Trophoblast cell (in vitro differentiated cells and primary cell): ENCODE results near the gene CNOT3.
A peak's percentile ranks its signal among the peaks of the same experiment; 100 is the strongest.

Experiments
- DNase-seq, 2 donors: peaks; one replicate each; pipeline ENCODE4 v3.0.0-alpha.2; 2016
- H2AFZ ChIP-seq: 2 replicates; pipeline ENCODE4 v1.6.1; 2013; ENCODE audit warnings: low read length, moderate library complexity, mild to moderate bottlenecking; ENCODE audit not compliant: insufficient read depth, poor library complexity
- H2AK5ac ChIP-seq: 2 replicates; pipeline ENCODE4 v1.6.1; 2013; ENCODE audit warnings: mild to moderate bottlenecking, low read length
- H2BK120ac ChIP-seq: 2 replicates; pipeline ENCODE4 v1.6.1; 2013; ENCODE audit warnings: low read length, mild to moderate bottlenecking, moderate library complexity; ENCODE audit not compliant: insufficient read depth, poor library complexity
- H2BK12ac ChIP-seq: 2 replicates; pipeline ENCODE4 v1.6.1; 2013; ENCODE audit warnings: mild to moderate bottlenecking, low read length, moderate library complexity
- H2BK5ac ChIP-seq: 2 replicates; pipeline ENCODE4 v1.6.1; 2013; ENCODE audit warnings: low read length, low read depth, moderate library complexity, mild to moderate bottlenecking; ENCODE audit not compliant: poor library complexity
- H3K14ac ChIP-seq: 2 replicates; pipeline ENCODE4 v1.6.1; 2013; ENCODE audit warnings: mild to moderate bottlenecking, low read length
- H3K18ac ChIP-seq: 2 replicates; pipeline ENCODE4 v1.6.1; 2013; ENCODE audit warnings: mild to moderate bottlenecking, low read length
- H3K23ac ChIP-seq: 2 replicates; pipeline ENCODE4 v1.6.1; 2013; ENCODE audit warnings: low read length
- H3K27ac ChIP-seq: 2 replicates; pipeline ENCODE4 v1.5.1; 2013; ENCODE audit warnings: low read depth, mild to moderate bottlenecking, inconsistent platforms, low read length, moderate library complexity
- H3K27me3 ChIP-seq: 2 replicates; pipeline ENCODE4 v1.6.1; 2013; ENCODE audit warnings: inconsistent platforms, mild to moderate bottlenecking, low read length, moderate library complexity; ENCODE audit not compliant: insufficient read depth
- H3K36me3 ChIP-seq, 2 experiments: 1 replicate in 1 of 2; 2 replicates in 1 of 2; pipeline ENCODE4 v1.6.1; 2013; ENCODE audit warnings: low read length in 2 of 2, mild to moderate bottlenecking in 2 of 2, moderate library complexity in 1 of 2; ENCODE audit not compliant: insufficient read depth in 2 of 2, control insufficient read depth in 1 of 2
- H3K4ac ChIP-seq: 2 replicates; pipeline ENCODE4 v1.6.1; 2013; ENCODE audit warnings: low read depth, mild to moderate bottlenecking, low read length, moderate library complexity
- H3K4me1 ChIP-seq, 2 experiments: 1 replicate in 1 of 2; 2 replicates in 1 of 2; pipeline ENCODE4 v1.6.1; 2013; ENCODE audit warnings: low read length in 2 of 2, mild to moderate bottlenecking in 2 of 2, moderate library complexity in 1 of 2; ENCODE audit not compliant: insufficient read depth in 2 of 2, control insufficient read depth in 1 of 2
- H3K4me2 ChIP-seq: 2 replicates; pipeline ENCODE4 v1.6.1; 2013; ENCODE audit warnings: inconsistent platforms, mild to moderate bottlenecking, low read length, moderate library complexity
- H3K4me3 ChIP-seq: 2 replicates; pipeline ENCODE4 v1.5.1; 2013; ENCODE audit warnings: mild to moderate bottlenecking, low read depth, low read length, inconsistent platforms
- H3K79me1 ChIP-seq: one replicate; pipeline ENCODE4 v1.6.1; 2013; ENCODE audit warnings: low read length
- H3K79me2 ChIP-seq: 2 replicates; pipeline ENCODE4 v1.6.1; 2013; ENCODE audit warnings: low read length, mild to moderate bottlenecking; ENCODE audit not compliant: control insufficient read depth, insufficient read depth, poor library complexity
- H3K9ac ChIP-seq: 2 replicates; pipeline ENCODE4 v1.6.1; 2013; ENCODE audit warnings: mild to moderate bottlenecking, low read length
- H3K9me3 ChIP-seq: 2 replicates; pipeline ENCODE4 v1.6.1; 2013; ENCODE audit warnings: low read depth, mild to moderate bottlenecking, control low read depth, inconsistent platforms, low read length; ENCODE audit not compliant: insufficient read depth
- H4K12ac ChIP-seq: 2 replicates; pipeline ENCODE4 v1.6.1; 2013; ENCODE audit warnings: low read depth, mild to moderate bottlenecking, low read length, moderate library complexity
- H4K8ac ChIP-seq: 2 replicates; pipeline ENCODE4 v1.6.1; 2013; ENCODE audit warnings: low read depth, mild to moderate bottlenecking, low read length, moderate library complexity
- H4K91ac ChIP-seq: one replicate; pipeline ENCODE4 v1.6.1; 2013; ENCODE audit warnings: low read depth, mild to moderate bottlenecking, low read length, moderate library complexity
- WGBS: extraction: QIAGEN DNeasy Blood & Tissue Kit; methylation state at CpG from one replicate; pipeline ENCODE4 v1.1.7; 2013; ENCODE audit warnings: missing lambda C conversion rate; ENCODE audit not compliant: insufficient read length, insufficient coverage; ENCODE audit errors: extremely low coverage; 5-methylcytosine and 5-hydroxymethylcytosine counted together

CNOT3 gene

DNA sequence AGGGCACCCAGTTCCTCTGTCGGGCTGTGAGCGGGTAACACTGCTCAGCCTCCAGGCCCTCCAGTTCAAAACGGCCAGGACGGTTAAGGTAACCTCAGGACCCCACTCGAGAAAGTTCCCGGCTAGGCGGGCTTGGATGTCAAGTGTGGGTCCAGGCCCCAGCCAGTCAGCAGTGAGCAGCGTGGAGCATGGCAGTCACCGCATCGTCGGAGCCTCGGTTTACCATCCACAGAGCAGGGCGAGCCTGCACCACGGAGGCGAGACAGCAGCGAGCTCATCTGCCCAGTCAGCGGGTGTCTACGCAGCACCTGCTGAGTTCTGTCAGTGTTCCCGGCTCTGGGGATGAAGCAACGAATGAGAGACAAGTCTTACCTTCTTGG, 8.0 kb upstream of the CNOT3 start:
- Histone ChIP-seq H3K4ac (no peak overlapping the region), H3K9me3 (peaks cover 3% of the 10 kb centered on the region), H3K36me3 (peaks cover 67 to 68% of the 10 kb centered on the region in 2 experiments), H2AFZ (no peak overlapping the region), H3K14ac (no peak overlapping the region), H3K18ac (no peak overlapping the region), H4K8ac (no peak overlapping the region), H2BK5ac (no peak overlapping the region), H4K12ac (no peak overlapping the region), H3K27ac (no peak overlapping the region), H3K23ac (no peak overlapping the region), H2BK12ac (no peak overlapping the region), H3K4me1 (no peaks in the 10 kb centered on the region), H2BK120ac (no peak overlapping the region), H2AK5ac (no peak overlapping the region), H3K79me1 (no peaks in the 10 kb centered on the region), H3K79me2 (no peaks in the 10 kb centered on the region), H3K4me3 (no peak overlapping the region), H3K4me2 (no peak overlapping the region), H4K91ac (no peak overlapping the region), H3K27me3 (no peaks in the 10 kb centered on the region), H3K9ac (no peak overlapping the region)
- no CpG with 5 or more reads among the region's 20 CpGs for WGBS
- DNase-seq: no peak

DNA sequence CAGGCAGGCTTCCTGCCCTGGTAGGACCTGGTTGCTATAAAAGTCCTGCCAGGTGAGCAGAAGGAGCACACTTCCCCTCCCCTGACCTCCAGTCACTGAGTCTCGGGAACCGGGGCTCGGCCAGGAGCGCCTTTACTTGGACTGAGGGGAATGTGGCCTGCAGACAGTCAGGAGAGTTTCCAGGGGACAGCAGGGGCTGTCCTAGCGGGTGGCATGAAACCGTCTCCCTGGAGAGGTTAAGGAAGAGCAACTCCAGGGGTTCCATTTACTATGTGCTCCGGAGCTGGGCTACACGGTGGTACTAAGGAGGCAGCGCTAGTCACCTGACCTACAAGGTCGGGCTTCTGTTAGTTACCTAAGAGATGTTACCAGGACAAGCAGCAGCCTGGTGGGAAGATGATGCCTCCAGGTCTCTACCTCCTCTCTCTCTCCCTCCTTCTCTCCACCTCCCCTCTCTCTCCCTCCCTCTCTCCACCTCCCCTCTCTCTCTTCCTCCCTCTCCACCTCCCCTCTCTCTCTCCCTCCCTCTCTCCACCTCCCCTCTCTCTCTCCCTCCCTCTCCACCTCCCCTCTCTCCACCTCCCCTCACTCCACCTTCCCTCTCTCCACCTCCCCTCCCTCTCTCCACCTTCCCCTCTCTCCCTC, 4.1 kb upstream of the CNOT3 start:
- WGBS: no CpG with 5 or more reads among the region's 10 CpGs
- Histone ChIP-seq H3K4me3 (peak overlapping the region; percentile 0), H3K79me2 (peaks cover 8% of the 10 kb centered on the region), H3K79me1 (peaks cover 8% of the 10 kb centered on the region), H3K23ac (no peak overlapping the region), H3K4me2 (no peak overlapping the region), H2BK5ac (no peak overlapping the region), H3K27me3 (no peaks in the 10 kb centered on the region), H3K4me1 (peaks cover 4 to 6% of the 10 kb centered on the region in 2 experiments), H2AFZ (no peak overlapping the region), H4K8ac (no peak overlapping the region), H3K4ac (no peak overlapping the region), H4K91ac (no peak overlapping the region), H4K12ac (no peak overlapping the region), H3K9ac (no peak overlapping the region), H3K27ac (no peak overlapping the region), H3K9me3 (peaks cover 3% of the 10 kb centered on the region), H2AK5ac (no peak overlapping the region), H2BK120ac (no peak overlapping the region), H3K18ac (no peak overlapping the region), H3K14ac (no peak overlapping the region), H3K36me3 (peaks cover 31 to 36% of the 10 kb centered on the region in 2 experiments), H2BK12ac (no peak overlapping the region)
- DNase-seq: no peak

DNA sequence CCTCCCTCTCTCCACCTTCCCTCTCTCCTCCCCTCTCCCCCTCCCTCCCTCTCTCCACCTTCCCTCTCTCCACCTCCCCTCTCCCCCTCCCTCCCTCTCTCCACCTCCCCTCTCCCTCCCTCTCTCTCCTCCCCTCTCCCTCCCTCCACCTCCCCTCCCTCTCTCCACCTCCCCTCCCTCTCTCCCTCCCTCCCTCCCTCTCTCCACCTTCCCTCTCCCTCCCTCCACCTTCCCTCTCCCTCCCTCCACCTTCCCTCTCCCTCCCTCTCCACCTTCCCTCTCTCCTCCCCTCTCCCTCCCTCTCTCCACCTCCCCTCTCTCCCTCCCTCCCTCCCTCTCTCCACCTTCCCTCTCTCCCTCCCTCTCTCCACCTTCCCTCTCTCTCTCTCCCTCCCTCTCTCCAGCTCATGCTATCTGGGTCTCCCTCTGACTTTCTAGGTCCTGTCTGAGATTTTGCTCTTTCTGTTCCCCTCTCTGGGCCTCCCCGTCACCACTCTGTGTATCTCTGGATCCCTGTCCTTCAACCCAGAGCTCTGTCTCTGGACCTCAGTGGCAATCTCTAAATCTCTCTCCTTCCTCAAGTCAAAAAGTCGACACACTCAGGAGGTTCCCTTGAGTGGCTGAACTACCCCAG, 3.5 kb upstream of the CNOT3 start:
- Histone ChIP-seq H3K4me3 (peak overlapping the region; percentile 0), H3K9ac (no peak overlapping the region), H3K79me2 (peaks cover 15% of the 10 kb centered on the region), H3K27me3 (no peaks in the 10 kb centered on the region), H3K79me1 (peaks cover 8% of the 10 kb centered on the region), H2BK5ac (no peak overlapping the region), H3K9me3 (peaks cover 3% of the 10 kb centered on the region), H2AFZ (no peak overlapping the region), H2AK5ac (no peak overlapping the region), H3K4ac (no peak overlapping the region), H3K36me3 (peaks cover 25 to 36% of the 10 kb centered on the region in 2 experiments), H4K91ac (no peak overlapping the region), H4K12ac (no peak overlapping the region), H2BK12ac (no peak overlapping the region), H3K4me2 (no peak overlapping the region), H3K27ac (no peak overlapping the region), H2BK120ac (no peak overlapping the region), H3K4me1 (peaks cover 10 to 11% of the 10 kb centered on the region in 2 experiments), H3K18ac (no peak overlapping the region), H3K23ac (no peak overlapping the region), H3K14ac (no peak overlapping the region), H4K8ac (no peak overlapping the region)
- DNase-seq: no peak
- no CpG with 5 or more reads among the region's 2 CpGs for WGBS

DNA sequence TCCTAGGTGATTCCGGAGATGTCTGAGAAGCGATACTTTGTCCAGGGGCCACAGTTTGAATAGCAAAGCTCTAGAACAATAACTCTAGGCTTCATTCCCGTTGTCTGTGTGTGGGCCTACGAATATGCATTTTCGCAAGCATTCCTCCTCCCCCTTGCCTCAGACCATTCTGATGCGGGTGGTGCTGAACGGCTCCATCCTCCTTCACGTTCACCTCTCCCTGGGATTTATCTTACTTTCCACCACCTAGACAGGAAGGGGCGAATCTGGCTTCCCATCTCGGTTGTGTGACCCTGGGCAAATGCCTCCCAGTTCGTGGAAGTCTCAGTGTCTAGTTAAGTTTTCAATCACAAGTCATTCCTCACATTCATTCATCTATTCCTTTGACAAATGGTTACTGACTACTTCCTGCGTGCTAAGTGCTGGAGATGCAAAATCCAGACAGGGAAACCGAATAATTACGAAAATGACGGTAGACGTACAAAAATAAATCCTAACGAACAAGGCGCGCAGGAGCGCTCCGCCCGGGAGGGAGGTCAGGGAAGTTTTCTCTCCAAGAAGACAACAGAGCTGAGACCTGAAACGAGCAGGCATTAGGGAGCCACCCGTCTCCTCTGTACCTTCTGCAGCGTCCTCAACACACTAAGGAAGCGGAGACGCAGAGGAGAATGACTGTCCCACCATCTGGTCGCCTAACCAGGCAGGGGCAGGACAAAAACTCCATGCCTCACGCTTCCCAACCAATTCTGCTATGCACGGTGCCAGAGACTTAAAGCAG, 1.3 kb upstream of the CNOT3 start:
- peak overlapping the region; percentile 2 for H4K12ac ChIP-seq
- peak overlapping the region; percentile 34 for H3K14ac ChIP-seq
- WGBS: no CpG with 5 or more reads among the region's 30 CpGs
- peaks cover 27 to 40% of the 10 kb centered on the region in 2 experiments for H3K36me3 ChIP-seq
- H3K23ac ChIP-seq: peak overlapping the region; percentile 9
- peak; percentile 38 to 63 for DNase-seq
- peaks cover 3% of the 10 kb centered on the region for H3K9me3 ChIP-seq
- H3K27me3 ChIP-seq: no peaks in the 10 kb centered on the region
- peaks cover 11 to 15% of the 10 kb centered on the region in 2 experiments for H3K4me1 ChIP-seq
- H2BK120ac ChIP-seq: no peak overlapping the region
- no peak overlapping the region for H3K4ac ChIP-seq
- peaks cover 8% of the 10 kb centered on the region for H3K79me1 ChIP-seq
- H3K27ac ChIP-seq: peak overlapping the region; percentile 45
- peak overlapping the region; percentile 83 for H3K4me2 ChIP-seq
- H4K8ac ChIP-seq: no peak overlapping the region
- H2AFZ ChIP-seq: peak overlapping the region; percentile 42
- H2BK12ac ChIP-seq: no peak overlapping the region
- H2AK5ac ChIP-seq: no peak overlapping the region
- no peak overlapping the region for H4K91ac ChIP-seq
- peaks cover 31% of the 10 kb centered on the region for H3K79me2 ChIP-seq
- peak overlapping the region; percentile 44 for H3K9ac ChIP-seq
- peak overlapping the region; percentile 12 for H3K18ac ChIP-seq
- peak overlapping the region; percentile 57 for H3K4me3 ChIP-seq
- H2BK5ac ChIP-seq: no peak overlapping the region
